Measurements from ENCODE around the gene PHC3. TPM values are rescaled to one million over a fixed set of nuclear protein-coding genes. Genes with fewer than 3 reads are reported as not detected.

The PHC3 gene
- total and polyA plus RNA-seq, 2 of the 13 experiments (the other 11 are each of a cell fraction or from before 2014, with no cell fraction given): 24.1 to 49.0 TPM

- Histone ChIP-seq H3K4me2 (ENCODE audit: low read depth, low read length) (no peak overlapping the region), H2AFZ (ENCODE audit: low read length) (no peak overlapping the region), H3K4me3 (replicated peaks in 1 of 3; ENCODE audit: insufficient read depth in 1 of 3, low read depth in 2 of 3, low read length in 3 of 3) (no peak overlapping the region), H3K9me3 (ENCODE audit: low read length) (no peaks in the 10 kb centered on the region), H3K4me1 (ENCODE audit: insufficient read depth, low read length) (peaks cover 17% of the 10 kb centered on the region), H3K27ac (ENCODE audit: extremely low read length, insufficient read depth, low read length) (no peak overlapping the region), H3K36me3 (replicated peaks in 1 of 2; ENCODE audit: control insufficient read depth in 1 of 2, insufficient read depth in 2 of 2, low read length in 2 of 2) (peaks cover 6 to 35% of the 10 kb centered on the region in 2 experiments), H3K27me3 (ENCODE audit: control insufficient read depth in 1 of 2, insufficient read depth in 2 of 2, low read length in 2 of 2) (no peaks in the 10 kb centered on the region), H4K20me1 (ENCODE audit: insufficient read depth, low read length) (peaks cover 2% of the 10 kb centered on the region; the same call in 1 of the 2 replicates), H3K79me2 (ENCODE audit: insufficient read depth, low read length) (peaks cover 57% of the 10 kb centered on the region), H3K9ac (ENCODE audit: insufficient read depth, low read depth, low read length) (no peak overlapping the region)
- FAIRE-seq (no peak), ATAC-seq (no peak), DNase-seq (ENCODE audit: low spot score) (no peak)
- intact Hi-C loops (cut with micrococcal nuclease; ENCODE audit: unreplicated experiment) (no loop called here), in situ Hi-C loops (cut with HindIII; ENCODE audit: extremely low pct_ligation_motif_present, low pct_unique_long_range_greater_than_20kb) (no loop called here)
- WGBS (ENCODE audit: low lambda C conversion rate): 98% methylated on average over 4 of the region's 4 CpGs
- ChIA-PET POLR2A (interaction anchor here (0.7 kb wide), 1 partner anchor 16 kb away, joined by 4 read pairs; no protein-coding TSS in a partner anchor), CTCF (ENCODE audit: low intra/inter-chr PET ratio, low total read pairs) (no interaction called here)
- no peak for TF ChIP-seq ARID4A (CRISPR knock-in tag; IDR thresholded peaks at IDR 0.05; ENCODE audit: borderline replicate concordance)
- peak; percentile 32; the same call in 1 of the 2 replicates for TF ChIP-seq CEBPB (IDR thresholded peaks at IDR 0.05; ENCODE audit: borderline replicate concordance, low read depth, low read length)
- BruUV-seq (replicated peaks): no TSS peak
Measured at GRCh38 chr3:170163956-170164645, 17.4 kb downstream of the PHC3 start.

- no peaks in the 10 kb centered on the region for H3K9me3 ChIP-seq (ENCODE audit: low read length)
- TF ChIP-seq TIGD3 (CRISPR knock-in tag; IDR thresholded peaks at IDR 0.05; ENCODE audit: borderline replicate concordance): no peak
- TF ChIP-seq FOXK1 (CRISPR knock-in tag; IDR thresholded peaks at IDR 0.05; ENCODE audit: borderline replicate concordance, low read depth): no peak
- TF ChIP-seq ZNF253 (CRISPR knock-in tag; IDR thresholded peaks at IDR 0.05; ENCODE audit: borderline replicate concordance): no peak
- TSS peak; percentile 21 for BruUV-seq (replicated peaks)
Measured at GRCh38 chr3:170162630-170163029, 18.9 kb downstream of the PHC3 start.

More at GRCh38 chr3:170162630-170163029, 18.9 kb downstream of the PHC3 start:
- H3K4me3 ChIP-seq (replicated peaks in 1 of 3; ENCODE audit: insufficient read depth in 1 of 3, low read depth in 2 of 3, low read length in 3 of 3): no peak overlapping the region
- intact Hi-C loops (cut with micrococcal nuclease; ENCODE audit: unreplicated experiment): no loop called here
- DNase-seq (ENCODE audit: low spot score): no peak
- H3K79me2 ChIP-seq (ENCODE audit: insufficient read depth, low read length): peaks cover 66% of the 10 kb centered on the region
- H3K27ac ChIP-seq (ENCODE audit: extremely low read length, insufficient read depth, low read length): no peak overlapping the region
- H3K9ac ChIP-seq (ENCODE audit: insufficient read depth, low read depth, low read length): no peak overlapping the region
- no peak for ATAC-seq
- no peak for FAIRE-seq
- in situ Hi-C loops (cut with HindIII; ENCODE audit: extremely low pct_ligation_motif_present, low pct_unique_long_range_greater_than_20kb): no loop called here
- H3K36me3 ChIP-seq (replicated peaks in 1 of 2; ENCODE audit: control insufficient read depth in 1 of 2, insufficient read depth in 2 of 2, low read length in 2 of 2): peaks cover 3 to 33% of the 10 kb centered on the region in 2 experiments; a peak in 4 of 5 replicates
- H3K4me2 ChIP-seq (ENCODE audit: low read depth, low read length): no peak overlapping the region
- peaks cover 2% of the 10 kb centered on the region; the same call in 1 of the 2 replicates for H4K20me1 ChIP-seq (ENCODE audit: insufficient read depth, low read length)
- no peaks in the 10 kb centered on the region for H3K27me3 ChIP-seq (ENCODE audit: control insufficient read depth in 1 of 2, insufficient read depth in 2 of 2, low read length in 2 of 2)
- CTCF ChIA-PET (ENCODE audit: low intra/inter-chr PET ratio, low total read pairs): no interaction called here
- peaks cover 19% of the 10 kb centered on the region for H3K4me1 ChIP-seq (ENCODE audit: insufficient read depth, low read length)
- H2AFZ ChIP-seq (ENCODE audit: low read length): no peak overlapping the region
- POLR2A ChIA-PET: no interaction called here
